HepG2 (cell line): ENCODE data around the gene RPL27A. TPM values are rescaled to one million over a fixed set of nuclear protein-coding genes. Genes with fewer than 3 reads are reported as not detected.

Experiments used
- ATAC-seq: fragments of 200-7000 bp; cut with Tn5 transposase; 3 replicates; pipeline ENCODE4 v1.9.1; 2020; ENCODE audit warnings: mild to moderate bottlenecking, moderate library complexity
- BruUV-seq: library from RNA; stranded (reverse); fragments of 400-500 nt; replicated peaks from 2 replicates; lab custom pipeline; 2021; lab: Mats Ljungman, UMichigan
- CTCF ChIA-PET: fragments of 300-600 bp; formaldehyde crosslinking; extraction: SDS; loops from one replicate; lab custom pipeline; 2021; ENCODE audit warnings: low total read pairs, inconsistent platforms, low intra/inter-chr PET ratio; lab: Yijun Ruan, JAX
- POLR2A ChIA-PET: fragments of 350-600 bp; sonication (Branson Sonifier 250); formaldehyde crosslinking; loops from one replicate; lab custom pipeline; 2020; ENCODE audit warnings: antibody characterized with exemption, inconsistent platforms; lab: Yijun Ruan, JAX
- DNase-seq: peaks from one replicate; pipeline ENCODE4 v3.0.0-alpha.2; 2015; ENCODE audit warnings: low spot score
- FAIRE-seq: peaks from 3 replicates; lab custom pipeline; 2011; peaks lifted over from hg19 to GRCh38; lab: Jason Lieb, UNC
- H2AFZ ChIP-seq: one replicate; pipeline ENCODE4 v1.6.1; 2011; ENCODE audit warnings: low read length, inconsistent platforms
- H3K27ac ChIP-seq: fragments of 300-600 bp; 3 replicates; pipeline ENCODE4 v1.8.0; 2011; ENCODE audit warnings: mixed run types, mild to moderate bottlenecking, mixed read lengths, low read length, inconsistent platforms; ENCODE audit not compliant: insufficient read depth; ENCODE audit errors: extremely low read length
- H3K27me3 ChIP-seq, 2 experiments: fragments of 200-600 bp in 1 of 2; 2 replicates in 1 of 2; 3 replicates in 1 of 2; pipeline versions ENCODE4 v1.6.0 to v1.8.0; 2011; ENCODE audit warnings: low read length in 2 of 2, mild to moderate bottlenecking in 2 of 2, moderate library complexity in 2 of 2, inconsistent platforms in 1 of 2; ENCODE audit not compliant: insufficient read depth in 2 of 2, control insufficient read depth in 1 of 2
- H3K36me3 ChIP-seq, 2 experiments: fragments of 200-600 bp in 1 of 2; replicated peaks in 1 of 2; 2 replicates in 1 of 2; 3 replicates in 1 of 2; pipeline versions ENCODE4 v1.5.1 to v1.8.0; 2011; ENCODE audit warnings: low read length in 2 of 2, inconsistent platforms in 1 of 2; ENCODE audit not compliant: insufficient read depth in 2 of 2, control insufficient read depth in 1 of 2
- H3K4me1 ChIP-seq: 2 replicates; pipeline ENCODE4 v1.5.1; 2012; ENCODE audit warnings: low read length, inconsistent platforms; ENCODE audit not compliant: insufficient read depth
- H3K4me2 ChIP-seq: 2 replicates; pipeline ENCODE4 v1.6.0; 2011; ENCODE audit warnings: low read depth, low read length, inconsistent platforms
- H3K4me3 ChIP-seq, 3 experiments: fragments of 200-600 bp in 1 of 3; sonication (generic), shearing (Covaris generic) in 1 of 3; replicated peaks in 1 of 3; 2 replicates each; pipeline ENCODE4 v1.5.1; 2011 to 2016; ENCODE audit warnings: low read length in 3 of 3, inconsistent platforms in 2 of 3, low read depth in 2 of 3, mild to moderate bottlenecking in 2 of 3, control low read depth in 1 of 3, mixed read lengths in 1 of 3; ENCODE audit not compliant: insufficient read depth in 1 of 3
- H3K79me2 ChIP-seq: one replicate; pipeline ENCODE4 v1.6.1; 2011; ENCODE audit warnings: low read length, inconsistent platforms; ENCODE audit not compliant: insufficient read depth
- H3K9ac ChIP-seq: 2 replicates; pipeline ENCODE4 v1.6.0; 2011; ENCODE audit warnings: mild to moderate bottlenecking, low read depth, low read length, inconsistent platforms; ENCODE audit not compliant: insufficient read depth
- H3K9me3 ChIP-seq: 2 replicates; pipeline ENCODE4 v1.5.1; 2012; ENCODE audit warnings: mild to moderate bottlenecking, low read length
- H4K20me1 ChIP-seq: 2 replicates; pipeline ENCODE4 v1.6.0; 2011; ENCODE audit warnings: inconsistent platforms, mild to moderate bottlenecking, low read length, moderate library complexity; ENCODE audit not compliant: insufficient read depth
- HNF4A ChIP-seq: sonication (generic); formaldehyde crosslinking; IDR thresholded peaks from 2 replicates; pipeline ENCODE4 v1.4.0; 2020; ENCODE audit warnings: missing genetic modification reagents
- MYNN ChIP-seq: sonication (generic); formaldehyde crosslinking; IDR thresholded peaks from 2 replicates; pipeline ENCODE4 v1.4.0; 2020; ENCODE audit warnings: mild to moderate bottlenecking, low read depth, missing genetic modification reagents
- SIX1 ChIP-seq: sonication (generic); formaldehyde crosslinking; IDR thresholded peaks from 2 replicates; pipeline ENCODE4 v1.4.0; 2020; ENCODE audit warnings: missing genetic modification reagents, borderline replicate concordance
- SMARCC2 ChIP-seq: fragments of 450-650 bp; IDR thresholded peaks from 2 replicates; pipeline ENCODE4 v1.6.1; 2017; ENCODE audit warnings: antibody characterized with exemption, mild to moderate bottlenecking
- TRIM24 ChIP-seq: sonication (generic); formaldehyde crosslinking; IDR thresholded peaks from 2 replicates; pipeline ENCODE4 v1.8.0; 2022; ENCODE audit warnings: mild to moderate bottlenecking, missing genetic modification reagents
- ZHX2 ChIP-seq, 2 experiments: sonication (generic) in 1 of 2; formaldehyde crosslinking in 1 of 2; IDR thresholded peaks; 2 replicates each; pipeline versions ENCODE4 v1.6.1 to v1.9.0; 2014 to 2022; ENCODE audit warnings: antibody characterized with exemption in 1 of 2, borderline replicate concordance in 1 of 2, inconsistent platforms in 1 of 2, low read depth in 1 of 2, missing genetic modification reagents in 1 of 2
- ZNF326 ChIP-seq: sonication (generic); formaldehyde crosslinking; IDR thresholded peaks from 2 replicates; pipeline ENCODE4 v1.4.0; 2020; ENCODE audit warnings: missing genetic modification reagents, borderline replicate concordance
- WGBS: methylation state at CpG from one replicate; pipeline ENCODE4 v1.1.6; 2017; ENCODE audit warnings: low lambda C conversion rate; 5-methylcytosine and 5-hydroxymethylcytosine counted together
- in situ Hi-C: cut with HindIII; loops from 2 replicates; pipeline ENCODE4 v1.10.0; 2017; ENCODE audit warnings: low pct_unique_long_range_greater_than_20kb; ENCODE audit not compliant: extremely low pct_ligation_motif_present
- intact Hi-C: fragments of 100-400 bp; cut with micrococcal nuclease; formaldehyde crosslinking; loops from one replicate; pipeline ENCODE4 v1.10.0; 2022; ENCODE audit not compliant: unreplicated experiment
- polyA plus RNA-seq, 8 experiments: library from polyadenylated mRNA; depleted of rRNA in 3 of 8; stranded (reverse) in 7 of 8; unstranded in 1 of 8; fragments of >200 nt; fragmentation: Illumina TruSeq in 4 of 8; extraction: Trizol in 4 of 8; gene quantifications; 2 replicates each; pipeline versions ENCODE4 v1.2.1 to v1.2.3, GENCODE V29; 2011 to 2016; ENCODE audit warnings: low read depth in 4 of 8, missing spikeins in 1 of 8, mixed read lengths in 1 of 8; ENCODE audit not compliant: insufficient read depth in 1 of 8
- total RNA-seq, 5 experiments: library from RNA; depleted of rRNA; stranded (reverse); fragments of >200 nt; fragmentation: Illumina TruSeq; extraction: Trizol; gene quantifications; 2 replicates each; pipeline ENCODE4 v1.2.3, GENCODE V29; 2016; ENCODE audit warnings: low read depth in 1 of 5
- TF ChIP-seq, protein P1 (sequence below), 2 experiments: sonication (generic) in 1 of 2; formaldehyde crosslinking in 1 of 2; IDR thresholded peaks; 2 replicates each; pipeline versions ENCODE4 v1.4.0 to v1.6.1; 2016 to 2020; ENCODE audit warnings: borderline replicate concordance in 1 of 2, low read depth in 1 of 2, mild to moderate bottlenecking in 1 of 2, missing genetic modification reagents in 1 of 2

The RPL27A gene
- total and polyA plus RNA-seq, 2 of the 13 experiments (the other 11 are each of a cell fraction or from before 2014, with no cell fraction given) = 1,531 to 2,153 TPM

- TF ChIP-seq, protein P1, sequence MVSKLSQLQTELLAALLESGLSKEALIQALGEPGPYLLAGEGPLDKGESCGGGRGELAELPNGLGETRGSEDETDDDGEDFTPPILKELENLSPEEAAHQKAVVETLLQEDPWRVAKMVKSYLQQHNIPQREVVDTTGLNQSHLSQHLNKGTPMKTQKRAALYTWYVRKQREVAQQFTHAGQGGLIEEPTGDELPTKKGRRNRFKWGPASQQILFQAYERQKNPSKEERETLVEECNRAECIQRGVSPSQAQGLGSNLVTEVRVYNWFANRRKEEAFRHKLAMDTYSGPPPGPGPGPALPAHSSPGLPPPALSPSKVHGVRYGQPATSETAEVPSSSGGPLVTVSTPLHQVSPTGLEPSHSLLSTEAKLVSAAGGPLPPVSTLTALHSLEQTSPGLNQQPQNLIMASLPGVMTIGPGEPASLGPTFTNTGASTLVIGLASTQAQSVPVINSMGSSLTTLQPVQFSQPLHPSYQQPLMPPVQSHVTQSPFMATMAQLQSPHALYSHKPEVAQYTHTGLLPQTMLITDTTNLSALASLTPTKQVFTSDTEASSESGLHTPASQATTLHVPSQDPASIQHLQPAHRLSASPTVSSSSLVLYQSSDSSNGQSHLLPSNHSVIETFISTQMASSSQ (IDR thresholded peaks at IDR 0.05; ENCODE audit: low read depth) = no peak
- TF ChIP-seq, protein P1 (CRISPR knock-in tag; IDR thresholded peaks at IDR 0.05; ENCODE audit: borderline replicate concordance) = no peak
- TF ChIP-seq SIX1 (CRISPR knock-in tag) (no peak), SMARCC2 (no peak)
Measured at GRCh38 chr11:8697054-8697453, 14.5 kb downstream of the RPL27A start (continued).

- ATAC-seq (peak; percentile 1), DNase-seq (peak; percentile 64), FAIRE-seq (peak; percentile 63)
- H3K9ac ChIP-seq = no peak overlapping the region
- H3K27me3 ChIP-seq = no peaks in the 10 kb centered on the region
- H3K79me2 ChIP-seq = no peaks in the 10 kb centered on the region
- no peaks in the 10 kb centered on the region for H4K20me1 ChIP-seq
- no TSS peak for BruUV-seq
- H3K4me3 ChIP-seq = no peak overlapping the region
- H3K4me2 ChIP-seq = peak overlapping the region; percentile 45
- 31% methylated on average over 3 of the region's 5 CpGs for WGBS
- peak overlapping the region; percentile 63 for H3K27ac ChIP-seq
- H3K4me1 ChIP-seq = peaks cover 35% of the 10 kb centered on the region
- intact Hi-C loops = loop anchor here (2.0 to 10.0 kb wide), 2 partner anchors 56 to 96 kb away; no protein-coding TSS in a partner anchor
- ChIA-PET CTCF (no interaction called here), POLR2A (interaction anchor here (2.4 to 3.3 kb wide), 6 partner anchors 11 to 266 kb away, joined by 8 to 47 read pairs (median 24); partner anchors contain the start of genes RPL27A, TMEM9B and TRIM66)
- H3K36me3 ChIP-seq = peaks cover 8 to 45% of the 10 kb centered on the region in 2 experiments
- no peak overlapping the region for H2AFZ ChIP-seq
- H3K9me3 ChIP-seq = no peaks in the 10 kb centered on the region
- in situ Hi-C loops = loop anchor here (5.0 to 25.0 kb wide), 2 partner anchors 114 to 264 kb away; partner anchors contain the start of gene TMEM9B
- TF ChIP-seq MYNN (CRISPR knock-in tag) (no peak), TRIM24 (no peak), ZHX2 (IDR thresholded peaks at IDR 0.05; ENCODE audit: low read depth) (no peak), ZHX2 (CRISPR knock-in tag; IDR thresholded peaks at IDR 0.05; ENCODE audit: borderline replicate concordance) (no peak), HNF4A (CRISPR knock-in tag) (peak; percentile 50), ZNF326 (CRISPR knock-in tag) (no peak)
Measured at GRCh38 chr11:8698379-8698851, 15.8 kb downstream of the RPL27A start.
